ENCODE results near the gene CYP1A2. TPM values are rescaled to one million over a fixed set of nuclear protein-coding genes. Genes with fewer than 3 reads are reported as not detected.
A peak's percentile ranks its signal among the peaks of the same experiment; 100 is the strongest.
"Not testable (repeated sequence)": the region's sequence is repeated elsewhere in the genome, so short reads cannot be mapped to it uniquely, and the experiment has no call there.

CYP1A2 gene
- total RNA-seq, 1 donor from 2014 or later = not detected

- Histone ChIP-seq H3K27ac (ENCODE audit: low read depth, low read length) (no peak overlapping the region), H3K9ac (ENCODE audit: low read depth in 1 of 3, low read length in 3 of 3) (peak overlapping the region in 1 of 3 donors; percentile 74), H3K4me1 (ENCODE audit: control insufficient read depth in 3 of 3, insufficient read depth in 3 of 3, low read length in 3 of 3) (peaks cover 18 to 20% (median 18%) of the 10 kb centered on the region in 3 donors), H3K9me3 (ENCODE audit: control insufficient read depth in 3 of 3, low read length in 3 of 3) (no peaks in the 10 kb centered on the region), H3K36me3 (ENCODE audit: control insufficient read depth in 3 of 3, insufficient read depth in 3 of 3, low read length in 3 of 3) (no peaks in the 10 kb centered on the region), H3K27me3 (ENCODE audit: control insufficient read depth in 3 of 3, insufficient read depth in 3 of 3, low read length in 3 of 3) (peaks cover 3 to 12% (median 9%) of the 10 kb centered on the region in 3 donors), H3K4me3 (ENCODE audit: low read length in 3 of 3) (peak overlapping the region in 2 of 3 donors; percentile 30 to 49)
These were observed 23.9 kb upstream of the CYP1A2 start for GRCh38 chr15:74724570-74725224.

- H3K27me3 ChIP-seq (ENCODE audit: control insufficient read depth in 3 of 3, insufficient read depth in 3 of 3, low read length in 3 of 3) = peaks cover 3 to 18% (median 9%) of the 10 kb centered on the region in 3 donors
- no peak within 1 kb of the TSS for H3K27ac ChIP-seq (ENCODE audit: low read depth, low read length)
- H3K9me3 ChIP-seq (ENCODE audit: control insufficient read depth in 3 of 3, low read length in 3 of 3) = no peaks in the 10 kb centered on the region
- peak within 1 kb of the TSS; percentile 38 to 79 (median 43) for H3K9ac ChIP-seq (ENCODE audit: low read depth in 1 of 3, low read length in 3 of 3)
- no peaks in the 10 kb centered on the region for H3K36me3 ChIP-seq (ENCODE audit: control insufficient read depth in 3 of 3, insufficient read depth in 3 of 3, low read length in 3 of 3)
- peaks cover 18 to 20% (median 18%) of the 10 kb centered on the region in 3 donors for H3K4me1 ChIP-seq (ENCODE audit: control insufficient read depth in 3 of 3, insufficient read depth in 3 of 3, low read length in 3 of 3)
- H3K4me3 ChIP-seq (ENCODE audit: low read length in 3 of 3) = peak within 1 kb of the TSS; percentile 67 to 75 (median 72)
These were observed 23.3 kb upstream of the CYP1A2 start, which contains the start of gene CYP1A1 for GRCh38 chr15:74725225-74725774. CYP1A1 (minus strand) TSS chr15:74725528; CDS start chr15:74723097, 2,431 bp downstream.

- Histone ChIP-seq H3K36me3 (ENCODE audit: control insufficient read depth in 3 of 3, insufficient read depth in 3 of 3, low read length in 3 of 3) (no peaks in the 10 kb centered on the region), H3K4me1 (ENCODE audit: control insufficient read depth in 3 of 3, insufficient read depth in 3 of 3, low read length in 3 of 3) (peaks cover 18 to 20% (median 18%) of the 10 kb centered on the region in 3 donors), H3K9ac (ENCODE audit: low read depth in 1 of 3, low read length in 3 of 3) (peak overlapping the region; percentile 38 to 79 (median 43)), H3K27me3 (ENCODE audit: control insufficient read depth in 3 of 3, insufficient read depth in 3 of 3, low read length in 3 of 3) (peaks cover 3 to 26% (median 10%) of the 10 kb centered on the region in 3 donors), H3K4me3 (ENCODE audit: low read length in 3 of 3) (peak overlapping the region; percentile 67 to 75 (median 72)), H3K27ac (ENCODE audit: low read depth, low read length) (no peak overlapping the region), H3K9me3 (ENCODE audit: control insufficient read depth in 3 of 3, low read length in 3 of 3) (no peaks in the 10 kb centered on the region)
These were observed 22.5 kb upstream of the CYP1A2 start for GRCh38 chr15:74725845-74726773.

DNA sequence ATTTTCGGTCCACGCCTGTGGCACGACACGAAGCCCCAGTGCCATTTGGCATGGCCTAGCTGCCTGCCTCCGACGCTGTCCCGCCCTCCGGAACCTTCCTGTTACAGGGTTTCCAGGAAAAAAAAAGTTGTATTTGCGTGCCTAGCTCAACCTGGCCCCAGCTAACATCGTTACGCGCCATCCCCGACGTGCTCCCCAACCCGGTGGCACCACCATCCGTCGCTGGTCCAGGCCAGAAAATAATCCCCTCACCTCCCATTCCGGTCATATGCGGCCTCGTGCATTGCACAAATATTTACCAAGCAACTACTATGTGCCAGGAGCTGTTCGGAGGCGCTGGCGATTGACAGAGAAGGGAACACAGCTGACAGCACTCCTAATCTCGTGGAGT lies 21.9 kb upstream of the CYP1A2 start:
- Histone ChIP-seq H3K9me3 (ENCODE audit: control insufficient read depth in 3 of 3, low read length in 3 of 3) (no peaks in the 10 kb centered on the region), H3K27me3 (ENCODE audit: control insufficient read depth in 3 of 3, insufficient read depth in 3 of 3, low read length in 3 of 3) (peaks cover 7 to 27% (median 15%) of the 10 kb centered on the region in 3 donors), H3K36me3 (ENCODE audit: control insufficient read depth in 3 of 3, insufficient read depth in 3 of 3, low read length in 3 of 3) (no peaks in the 10 kb centered on the region), H3K9ac (ENCODE audit: low read depth in 1 of 3, low read length in 3 of 3) (peak overlapping the region; percentile 33 to 79 (median 38)), H3K4me1 (ENCODE audit: control insufficient read depth in 3 of 3, insufficient read depth in 3 of 3, low read length in 3 of 3) (peaks cover 18 to 20% (median 18%) of the 10 kb centered on the region in 3 donors), H3K27ac (ENCODE audit: low read depth, low read length) (no peak overlapping the region), H3K4me3 (ENCODE audit: low read length in 3 of 3) (peak overlapping the region; percentile 65 to 75 (median 72))

- H3K9ac ChIP-seq (ENCODE audit: low read depth in 1 of 3, low read length in 3 of 3) = peak overlapping the region in 1 of 3 donors; percentile 50
- no peaks in the 10 kb centered on the region for H3K9me3 ChIP-seq (ENCODE audit: control insufficient read depth in 3 of 3, low read length in 3 of 3)
- H3K4me3 ChIP-seq (ENCODE audit: low read length in 3 of 3) = peak overlapping the region in 2 of 3 donors; percentile 22 to 40
- no peaks in the 10 kb centered on the region for H3K36me3 ChIP-seq (ENCODE audit: control insufficient read depth in 3 of 3, insufficient read depth in 3 of 3, low read length in 3 of 3)
- peaks cover 18 to 20% (median 18%) of the 10 kb centered on the region in 3 donors for H3K4me1 ChIP-seq (ENCODE audit: control insufficient read depth in 3 of 3, insufficient read depth in 3 of 3, low read length in 3 of 3)
- H3K27me3 ChIP-seq (ENCODE audit: control insufficient read depth in 3 of 3, insufficient read depth in 3 of 3, low read length in 3 of 3) = peaks cover 7 to 27% (median 17%) of the 10 kb centered on the region in 3 donors
- no peak overlapping the region for H3K27ac ChIP-seq (ENCODE audit: low read depth, low read length)
These were observed 20.9 kb upstream of the CYP1A2 start for GRCh38 chr15:74727727-74728126.

GRCh38 chr15:74728699-74729098 lies 19.9 kb upstream of the CYP1A2 start:
- H3K9ac ChIP-seq (ENCODE audit: low read depth in 1 of 3, low read length in 3 of 3); H3K4me3 ChIP-seq (ENCODE audit: low read length in 3 of 3); H3K36me3 ChIP-seq (ENCODE audit: control insufficient read depth in 3 of 3, insufficient read depth in 3 of 3, low read length in 3 of 3); H3K9me3 ChIP-seq (ENCODE audit: control insufficient read depth in 3 of 3, low read length in 3 of 3); H3K27ac ChIP-seq (ENCODE audit: low read depth, low read length): not testable (repeated sequence)
- H3K4me1 ChIP-seq (ENCODE audit: control insufficient read depth in 3 of 3, insufficient read depth in 3 of 3, low read length in 3 of 3) = peaks cover 17 to 20% (median 18%) of the 10 kb centered on the region in 3 donors
- peaks cover 7 to 33% (median 23%) of the 10 kb centered on the region in 3 donors for H3K27me3 ChIP-seq (ENCODE audit: control insufficient read depth in 3 of 3, insufficient read depth in 3 of 3, low read length in 3 of 3)

DNA sequence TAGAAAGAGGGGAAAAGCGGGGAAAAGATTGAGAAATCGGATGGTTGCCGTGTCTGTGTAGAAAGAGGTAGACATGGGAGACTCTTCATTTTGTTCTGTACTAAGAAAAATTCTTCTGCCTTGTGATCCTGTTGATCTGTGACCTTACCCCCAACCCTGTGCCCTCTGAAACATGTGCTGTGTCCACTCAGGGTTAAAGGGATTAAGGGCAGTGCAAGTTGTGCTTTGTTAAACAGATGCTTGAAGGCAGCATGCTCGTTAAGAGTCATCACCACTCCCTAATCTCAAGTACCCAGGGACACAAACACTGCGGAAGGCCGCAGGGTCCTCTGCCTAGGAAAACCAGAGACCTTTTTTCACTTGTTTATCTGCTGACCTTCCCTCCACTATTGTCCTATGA lies 19.3 kb upstream of the CYP1A2 start:
- H3K4me1 ChIP-seq (ENCODE audit: control insufficient read depth in 3 of 3, insufficient read depth in 3 of 3, low read length in 3 of 3) = peaks cover 17 to 20% (median 18%) of the 10 kb centered on the region in 3 donors
- not testable (repeated sequence) for H3K4me3 ChIP-seq (ENCODE audit: low read length in 3 of 3); H3K27ac ChIP-seq (ENCODE audit: low read depth, low read length); H3K9me3 ChIP-seq (ENCODE audit: control insufficient read depth in 3 of 3, low read length in 3 of 3); H3K9ac ChIP-seq (ENCODE audit: low read depth in 1 of 3, low read length in 3 of 3); H3K36me3 ChIP-seq (ENCODE audit: control insufficient read depth in 3 of 3, insufficient read depth in 3 of 3, low read length in 3 of 3)
- H3K27me3 ChIP-seq (ENCODE audit: control insufficient read depth in 3 of 3, insufficient read depth in 3 of 3, low read length in 3 of 3) = peaks cover 11 to 36% (median 23%) of the 10 kb centered on the region in 3 donors

DNA sequence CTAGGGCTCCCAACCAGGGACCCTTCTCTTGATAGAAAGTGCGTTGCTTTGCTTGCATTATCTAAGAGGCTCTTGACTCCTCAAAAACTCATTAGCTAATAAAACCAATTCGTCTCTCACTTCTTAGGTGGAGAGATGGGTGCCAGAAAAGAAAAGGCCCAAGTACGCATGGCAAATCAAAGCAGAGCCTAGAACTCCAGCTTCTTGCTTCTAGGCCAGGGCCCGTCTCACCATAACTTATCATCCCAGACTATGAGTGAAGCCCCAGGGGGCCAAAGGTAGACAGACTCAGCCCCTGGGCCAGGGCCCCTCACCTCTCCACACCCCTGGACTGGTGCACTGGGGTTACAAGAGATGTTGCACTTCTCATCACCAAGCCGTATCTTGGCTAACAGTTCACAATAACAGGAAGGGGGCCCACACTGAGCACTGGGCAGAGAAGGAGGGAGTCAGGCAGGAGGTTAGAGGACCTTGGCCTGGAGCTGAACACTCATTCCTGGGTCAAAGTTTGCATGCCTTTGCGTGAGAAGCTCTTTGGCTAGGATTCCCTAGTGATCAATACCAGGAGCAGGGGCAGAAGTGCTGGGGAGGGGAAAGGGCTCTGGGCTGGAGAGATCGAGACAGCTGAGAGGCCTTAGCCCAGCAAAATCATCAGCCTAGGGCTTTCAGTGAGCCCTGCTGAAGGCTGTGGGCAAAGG lies 17.9 kb upstream of the CYP1A2 start:
- Histone ChIP-seq H3K4me1 (ENCODE audit: control insufficient read depth in 3 of 3, insufficient read depth in 3 of 3, low read length in 3 of 3) (peaks cover 16 to 18% (median 17%) of the 10 kb centered on the region in 3 donors), H3K36me3 (ENCODE audit: control insufficient read depth in 3 of 3, insufficient read depth in 3 of 3, low read length in 3 of 3) (no peaks in the 10 kb centered on the region), H3K4me3 (ENCODE audit: low read length in 3 of 3) (no peak overlapping the region), H3K9me3 (ENCODE audit: control insufficient read depth in 3 of 3, low read length in 3 of 3) (no peaks in the 10 kb centered on the region), H3K27me3 (ENCODE audit: control insufficient read depth in 3 of 3, insufficient read depth in 3 of 3, low read length in 3 of 3) (peaks cover 11 to 40% (median 23%) of the 10 kb centered on the region in 3 donors), H3K9ac (ENCODE audit: low read depth in 1 of 3, low read length in 3 of 3) (no peak overlapping the region), H3K27ac (ENCODE audit: low read depth, low read length) (no peak overlapping the region)

DNA sequence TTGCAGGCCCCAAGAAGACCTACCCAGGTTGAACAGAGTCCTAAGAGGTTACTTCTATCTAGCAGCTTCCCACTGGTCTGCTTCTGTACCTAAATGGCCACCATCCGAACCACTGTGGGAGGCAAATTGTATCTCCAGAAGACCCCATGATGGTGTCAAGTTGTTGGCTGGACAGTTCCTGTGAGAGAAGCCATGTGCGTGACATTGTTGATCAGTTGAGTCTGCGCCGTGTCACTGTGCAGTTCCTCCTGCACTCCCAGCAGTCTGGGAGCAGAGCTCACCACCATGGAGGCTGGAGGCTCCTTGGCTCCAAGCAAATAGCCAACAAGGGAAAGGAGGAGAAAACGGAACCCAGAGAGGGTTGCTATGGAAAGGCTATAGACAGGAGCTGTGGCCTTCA lies 15.8 kb upstream of the CYP1A2 start:
- Histone ChIP-seq H3K9me3 (ENCODE audit: control insufficient read depth in 3 of 3, low read length in 3 of 3) (no peaks in the 10 kb centered on the region), H3K36me3 (ENCODE audit: control insufficient read depth in 3 of 3, insufficient read depth in 3 of 3, low read length in 3 of 3) (no peaks in the 10 kb centered on the region), H3K4me3 (ENCODE audit: low read length in 3 of 3) (no peak overlapping the region), H3K27me3 (ENCODE audit: control insufficient read depth in 3 of 3, insufficient read depth in 3 of 3, low read length in 3 of 3) (peaks cover 9 to 34% (median 22%) of the 10 kb centered on the region in 3 donors), H3K27ac (ENCODE audit: low read depth, low read length) (no peak overlapping the region), H3K9ac (ENCODE audit: low read depth in 1 of 3, low read length in 3 of 3) (no peak overlapping the region), H3K4me1 (ENCODE audit: control insufficient read depth in 3 of 3, insufficient read depth in 3 of 3, low read length in 3 of 3) (peaks cover under 1 to 2% (median 2%) of the 10 kb centered on the region in 3 donors)
